Mucosa of gallbladder (tissue), 1 donor: Measurements from ENCODE around the gene ATXN3L. TPM values are rescaled to one million over a fixed set of nuclear protein-coding genes. Genes with fewer than 3 reads are reported as not detected.

Experiments
- DNase-seq: peaks from one replicate; pipeline ENCODE4 v3.0.0-alpha.2; 2020; ENCODE audit warnings: low spot score
- total RNA-seq: library from RNA; stranded (reverse); gene quantifications from one replicate; pipeline ENCODE4 v1.2.1, GENCODE V29; 2021
- donor health status: DM: no; HTN: no; CAD: no.

ATXN3L gene
- total RNA-seq = not detected

DNA sequence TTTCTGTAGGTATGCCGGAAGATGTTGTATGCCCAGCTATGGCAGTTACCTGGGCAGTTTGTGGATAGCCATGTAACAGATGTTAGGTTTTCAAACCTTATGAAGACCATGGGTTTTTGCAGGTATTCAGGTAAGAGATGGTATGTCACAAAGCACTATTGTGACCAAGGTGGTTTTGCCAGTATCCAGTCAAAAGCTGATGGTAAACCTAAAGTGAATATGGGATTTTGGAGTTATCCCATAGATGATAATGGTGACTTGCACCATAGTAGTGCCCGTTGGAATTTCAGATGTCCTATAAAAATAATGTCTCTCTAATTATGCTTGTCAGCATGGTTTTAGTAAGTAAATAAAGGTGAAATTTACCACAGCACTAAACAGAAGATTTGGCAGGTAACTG, at the start of gene ATXN3L:
Gene ATXN3L, minus strand, starts transcription at position 101 of the 400 bp plus-strand sequence. CDS start 119 bp downstream, outside the sequence.
- DNase-seq = no peak

DNA sequence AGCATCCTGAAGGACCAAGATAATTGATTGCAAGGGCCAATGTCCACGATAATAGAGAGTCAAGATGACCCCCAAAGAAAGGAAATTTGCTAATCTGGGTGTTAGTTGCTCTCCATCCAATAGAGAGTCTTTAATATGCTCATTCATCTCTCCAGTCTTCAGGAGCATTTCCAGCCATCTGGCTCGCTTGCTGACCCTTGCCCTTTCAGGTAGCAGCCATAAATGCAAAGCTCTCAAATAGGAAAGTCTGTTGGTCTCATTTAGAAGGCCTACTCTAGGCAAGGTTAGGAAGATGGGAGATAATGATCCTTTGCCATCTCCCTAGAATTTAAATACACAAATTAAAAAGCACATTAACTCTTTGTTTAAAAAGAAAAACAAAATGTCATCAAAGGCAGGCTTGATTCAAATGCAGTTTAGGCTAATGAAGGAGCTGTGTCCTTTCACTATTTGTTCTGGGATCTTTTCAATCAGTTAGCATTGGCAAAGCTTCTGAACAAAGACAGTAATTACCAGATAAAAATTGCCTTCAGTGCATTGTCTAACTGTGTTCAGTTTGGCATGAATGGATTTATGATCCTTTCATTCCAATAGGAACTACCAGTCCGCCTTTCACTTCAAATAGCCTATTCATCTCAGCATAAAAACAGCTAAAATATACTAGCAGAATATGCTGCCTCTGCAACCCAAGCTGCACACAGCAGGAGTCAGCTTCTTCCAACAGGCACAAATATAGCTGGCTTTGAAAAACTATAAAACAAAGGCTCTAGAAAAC, 49.6 kb upstream of the ATXN3L start:
- no peak for DNase-seq

DNA sequence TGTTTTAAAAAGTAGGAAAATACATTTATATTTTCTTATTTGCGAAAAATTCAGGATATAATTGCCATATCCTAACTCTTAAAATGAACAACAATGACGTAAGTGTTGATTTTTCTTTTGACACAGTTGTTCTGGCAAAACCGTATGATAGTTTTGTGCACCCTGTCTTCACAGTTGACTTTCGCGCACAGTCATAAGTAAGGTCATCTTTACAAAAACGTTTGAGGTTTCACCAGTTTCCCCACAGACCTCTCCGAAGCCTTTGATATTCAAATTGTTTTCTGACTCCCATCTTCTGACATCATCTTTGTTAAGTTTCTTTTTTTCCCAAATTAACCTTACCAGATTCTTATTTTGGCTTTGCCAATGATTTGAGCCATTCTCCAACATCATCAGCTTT, 48.1 kb upstream of the ATXN3L start:
- DNase-seq = no peak

DNA sequence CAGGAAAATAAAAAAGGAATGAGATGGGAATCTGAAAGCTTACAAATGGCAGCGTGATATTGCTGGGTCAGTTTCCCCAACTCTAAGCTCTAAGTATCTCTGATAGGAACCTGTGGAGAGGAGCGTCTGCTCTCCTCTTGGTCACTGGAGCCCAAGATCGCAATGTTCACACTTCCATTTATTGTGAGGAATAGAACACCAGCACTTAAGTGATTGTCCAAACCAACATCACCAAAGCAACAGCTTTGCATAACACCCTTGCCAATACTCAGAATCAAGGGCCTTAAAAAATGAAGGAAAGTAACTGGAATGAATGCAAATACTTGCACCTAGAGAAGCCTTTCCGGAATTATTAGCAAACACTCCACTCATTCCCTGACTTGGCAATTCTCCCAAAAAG, 46.8 kb upstream of the ATXN3L start:
- no peak for DNase-seq

DNA sequence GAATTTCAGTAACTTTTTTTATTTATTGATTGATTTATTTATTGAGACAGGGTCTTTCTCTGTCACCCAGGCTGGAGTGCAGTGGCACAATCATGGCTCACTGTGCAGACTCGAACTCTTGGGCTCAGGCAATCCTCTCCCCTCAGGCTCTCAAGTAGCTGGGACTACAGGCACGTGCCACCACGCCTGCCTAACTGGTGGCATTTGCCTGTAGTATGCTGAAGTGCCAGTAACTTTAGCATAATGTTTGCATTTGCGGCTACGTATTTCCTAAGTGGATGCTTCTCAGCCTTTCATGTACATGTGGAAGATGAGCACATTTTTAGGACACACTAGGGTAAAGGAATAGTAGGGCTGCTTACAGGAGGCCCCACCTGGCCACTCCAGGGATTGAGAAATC, 45.3 kb upstream of the ATXN3L start:
- DNase-seq = no peak

DNA sequence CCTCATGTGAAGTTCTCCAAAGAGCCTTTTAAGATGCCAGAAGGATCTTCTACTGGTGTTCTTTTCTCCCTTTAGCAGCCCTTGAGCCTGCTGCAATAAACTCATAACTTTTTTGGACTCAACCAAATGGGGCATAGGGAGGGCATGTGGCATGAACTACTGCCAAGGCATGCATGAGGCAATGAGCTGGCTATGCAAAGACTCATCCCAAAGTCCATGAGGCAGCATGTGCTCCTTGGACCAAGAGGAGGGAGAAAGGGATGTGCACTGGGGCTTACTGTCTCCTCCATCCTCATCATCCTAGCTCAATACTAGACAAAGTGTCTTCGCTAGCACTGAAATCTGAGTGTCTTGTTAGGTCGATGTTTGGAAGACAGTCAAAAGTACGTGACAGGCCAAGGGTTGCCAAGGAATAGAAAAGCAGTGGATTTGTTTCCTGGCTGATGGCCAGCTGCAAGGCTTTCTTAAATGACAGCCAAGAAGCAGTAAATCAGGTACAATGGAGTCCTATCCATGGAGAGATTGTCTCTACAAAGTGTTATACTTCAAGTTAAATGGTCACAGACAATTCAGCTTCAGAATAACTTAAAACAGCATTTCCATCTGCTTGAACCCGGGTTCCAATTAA, 44.5 kb upstream of the ATXN3L start:
- peak; percentile 15 for DNase-seq

DNA sequence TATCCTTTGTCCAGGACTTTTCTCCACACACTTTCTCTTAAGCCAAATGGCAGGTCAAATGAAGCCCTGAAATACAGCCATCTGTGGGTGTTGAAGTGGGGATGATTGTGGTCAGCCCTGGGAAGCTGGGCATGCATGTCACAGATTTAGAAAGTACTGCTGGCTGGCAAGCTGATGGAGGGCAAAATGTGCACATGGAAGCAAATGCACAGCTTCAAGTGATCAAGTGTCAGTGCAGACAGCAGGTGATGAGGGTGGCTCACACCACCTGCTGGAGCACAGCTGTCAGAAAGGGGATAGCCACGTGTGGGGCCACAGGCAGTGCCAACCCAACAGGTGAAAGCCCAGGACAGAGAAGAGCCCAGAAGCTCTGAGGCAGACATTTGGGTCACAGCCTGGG, 40.3 kb upstream of the ATXN3L start:
- DNase-seq = no peak

DNA sequence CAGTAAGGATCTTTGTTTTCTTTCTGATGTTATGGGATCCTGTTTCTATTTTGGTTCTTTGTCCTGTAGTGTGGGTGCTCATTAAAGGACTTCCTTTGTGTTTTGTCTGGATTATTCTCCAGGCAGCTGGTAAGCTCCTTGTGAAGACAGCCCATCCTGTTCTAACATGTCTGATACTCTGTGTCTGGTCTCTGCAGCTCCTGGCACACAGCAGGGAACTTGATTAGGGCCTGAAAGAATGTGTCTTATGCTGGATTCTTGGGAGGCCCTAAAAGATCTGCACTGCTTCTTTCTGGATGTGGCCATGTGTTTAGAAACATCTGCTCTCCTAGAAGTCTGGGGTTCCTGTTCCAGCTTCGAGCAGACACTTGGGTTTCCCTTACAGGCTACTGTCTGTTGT, 38.1 kb upstream of the ATXN3L start:
- DNase-seq = no peak

DNA sequence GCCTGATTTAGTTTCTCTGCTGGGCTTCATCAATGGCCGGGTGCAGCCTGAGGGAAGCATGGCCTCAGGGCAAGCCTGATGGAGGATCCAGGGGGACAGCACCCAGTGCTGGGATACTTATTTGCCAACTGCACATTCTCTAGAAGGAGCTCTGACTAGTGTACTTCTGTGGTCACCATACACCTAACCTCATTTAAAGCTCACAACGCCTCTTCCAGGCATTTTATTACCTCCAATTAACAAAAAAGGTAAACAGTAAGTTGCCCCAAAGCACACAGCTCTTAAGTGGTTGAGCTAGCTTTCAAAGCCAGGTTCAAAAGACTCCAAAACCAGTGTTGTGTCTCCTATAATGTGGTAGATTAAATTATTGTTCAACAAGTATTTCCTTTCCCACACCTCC, 26.8 kb upstream of the ATXN3L start:
- DNase-seq = no peak

DNA sequence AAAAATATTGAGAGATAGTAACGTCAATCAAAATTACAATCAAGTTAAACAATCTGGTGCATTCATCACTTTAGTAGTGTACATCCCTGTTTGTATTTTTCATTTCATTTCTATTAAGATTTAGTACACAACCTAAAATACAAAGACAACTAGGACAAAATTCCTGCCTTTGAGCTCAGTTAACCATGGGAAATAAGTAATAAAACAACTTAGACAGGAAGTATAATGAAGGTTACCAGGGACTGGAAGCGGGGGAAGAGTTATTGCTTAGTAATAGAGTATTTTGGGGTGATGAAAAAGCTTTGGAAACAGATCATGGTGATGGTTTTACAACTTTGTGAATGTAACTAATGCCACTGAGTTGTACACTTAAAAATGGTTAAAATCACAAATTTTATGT, 25.6 kb upstream of the ATXN3L start:
- no peak for DNase-seq

DNA sequence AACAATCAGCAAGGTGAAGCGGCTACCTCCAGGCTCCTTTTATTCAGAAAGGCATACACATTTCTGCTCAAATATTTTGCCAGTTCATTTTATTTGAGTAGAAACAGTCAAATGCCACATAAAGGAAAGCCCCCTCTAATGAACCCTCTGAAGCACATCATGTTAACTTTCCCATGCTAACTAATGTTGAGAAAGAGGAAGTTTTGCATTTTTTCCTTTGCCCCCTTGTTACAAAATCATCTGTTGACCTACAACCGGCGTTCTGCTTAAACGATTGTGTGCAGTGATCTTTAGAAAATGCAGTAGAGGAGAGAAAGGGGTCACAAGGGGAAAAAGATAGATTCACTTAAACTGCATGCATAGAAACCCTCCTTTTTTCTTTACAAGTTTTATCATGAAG, 25.2 kb upstream of the ATXN3L start:
- DNase-seq = no peak

DNA sequence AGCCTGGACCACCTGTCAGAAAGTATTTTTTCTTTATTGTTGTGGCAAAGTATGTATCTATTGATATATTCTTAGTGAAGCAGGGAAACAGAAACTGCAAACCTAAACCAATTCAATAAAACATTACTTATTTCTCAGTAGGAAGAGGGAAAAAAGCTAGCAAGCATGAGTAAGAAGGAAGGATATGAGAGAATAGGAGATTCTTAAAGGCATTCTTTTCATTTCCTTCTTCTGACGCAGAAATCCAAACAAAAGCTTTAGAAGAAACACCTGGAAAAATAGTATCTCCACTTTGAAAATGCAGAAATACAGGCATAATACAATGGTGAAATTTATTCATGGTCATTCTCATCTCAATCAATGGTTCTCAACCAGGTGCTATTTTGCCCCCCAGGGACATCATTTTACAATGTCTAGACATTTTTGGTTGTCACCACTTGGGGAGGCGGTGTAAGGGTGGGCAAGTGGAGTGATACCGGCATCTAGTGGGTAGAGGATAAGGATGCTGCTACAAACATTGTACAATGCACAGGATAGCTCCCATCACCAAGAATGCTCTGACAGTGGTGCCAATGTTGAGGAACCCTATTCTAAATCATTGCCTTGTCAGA, 21.7 kb upstream of the ATXN3L start:
- DNase-seq = no peak

DNA sequence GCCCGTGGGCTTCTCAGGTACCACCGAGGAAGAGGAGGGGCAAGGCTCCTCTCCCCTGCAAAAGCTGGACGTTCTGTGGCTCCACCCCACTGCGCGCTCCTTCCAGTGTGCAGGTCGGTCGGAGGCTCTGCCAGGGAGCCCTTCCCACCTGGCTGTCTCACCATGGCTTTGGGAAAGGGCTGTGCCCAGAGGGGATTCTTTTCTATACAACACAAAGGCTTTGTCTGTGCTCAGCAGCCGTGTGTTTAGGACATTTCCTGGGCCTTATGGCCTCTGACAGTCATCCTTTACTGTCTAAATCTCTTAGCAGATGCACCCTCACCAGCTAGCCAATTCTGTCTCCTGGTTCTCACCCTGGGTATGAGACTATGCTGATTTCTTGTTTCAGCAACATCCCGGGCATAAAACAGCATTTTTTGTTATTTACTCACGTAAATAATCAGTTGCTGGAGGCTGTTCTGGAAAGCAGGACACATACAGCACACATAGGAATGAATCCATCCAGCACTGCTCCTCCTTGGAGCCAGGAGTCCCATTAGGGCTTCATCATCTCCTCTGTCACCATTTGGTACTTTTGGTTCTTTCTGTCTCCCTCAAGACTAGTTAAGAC, 20.4 kb upstream of the ATXN3L start:
- no peak for DNase-seq

DNA sequence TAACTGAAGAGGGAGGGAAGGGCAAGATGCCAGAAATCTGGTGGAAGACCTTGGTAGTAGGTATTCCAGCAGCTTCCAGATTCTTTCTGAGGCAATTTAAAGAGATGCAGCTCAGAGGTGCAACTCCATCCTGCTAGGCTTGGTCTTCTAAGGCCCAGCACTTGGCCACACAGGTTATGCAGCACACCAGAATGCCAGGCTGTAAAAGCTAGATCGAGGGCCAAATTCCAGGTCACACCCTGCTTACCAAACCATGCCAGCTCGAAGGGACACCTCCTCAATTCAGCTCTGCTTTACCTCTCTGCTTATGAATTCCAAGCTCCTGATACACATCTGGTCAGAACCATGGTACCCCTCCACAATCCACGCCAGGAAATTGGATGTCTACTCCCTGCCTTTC, 19.8 kb upstream of the ATXN3L start:
- no peak for DNase-seq

DNA sequence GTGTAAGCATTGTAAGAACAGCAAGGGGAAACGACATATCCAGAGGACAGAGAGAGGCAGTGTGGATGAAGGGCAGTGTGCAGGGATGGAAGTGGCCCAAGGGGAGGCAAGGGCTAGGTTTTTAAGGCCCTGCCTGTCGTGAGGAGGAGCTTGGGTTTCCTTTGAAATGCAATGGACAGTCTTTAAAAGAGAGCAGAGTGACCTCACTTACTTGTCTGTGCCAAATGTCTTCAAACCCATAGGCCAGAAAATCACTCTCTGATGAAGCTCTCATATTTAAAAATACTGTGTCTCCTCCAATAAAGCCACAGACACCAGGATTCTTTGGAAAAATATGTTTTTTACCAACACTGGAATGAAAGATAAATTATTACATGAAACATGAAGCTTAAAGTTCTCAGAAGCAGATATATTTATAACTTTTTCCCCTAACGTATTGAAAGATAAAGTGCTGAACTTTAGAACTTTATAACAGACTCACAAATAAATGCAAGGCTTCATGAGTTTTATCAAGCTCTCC, 19.2 kb upstream of the ATXN3L start:
- no peak for DNase-seq

DNA sequence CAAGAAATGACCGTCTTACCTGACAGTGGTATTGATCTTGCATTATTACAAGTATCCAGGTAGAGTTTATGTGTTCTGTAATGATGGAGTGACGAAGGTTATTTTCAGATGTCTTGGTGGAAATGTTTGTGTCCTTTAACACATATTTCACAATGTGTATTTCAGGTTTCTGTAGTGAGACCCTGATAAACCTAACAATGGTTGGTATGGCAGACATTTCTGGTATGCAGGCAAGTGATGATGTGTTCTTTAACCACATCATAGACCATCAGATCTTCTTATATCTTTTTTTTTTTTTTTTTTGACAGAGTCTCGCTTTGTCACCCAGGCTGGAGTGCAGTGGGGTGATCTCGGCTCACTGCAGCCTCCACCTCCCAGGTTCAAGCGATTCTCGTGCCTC, 14.6 kb upstream of the ATXN3L start:
- no peak for DNase-seq

DNA sequence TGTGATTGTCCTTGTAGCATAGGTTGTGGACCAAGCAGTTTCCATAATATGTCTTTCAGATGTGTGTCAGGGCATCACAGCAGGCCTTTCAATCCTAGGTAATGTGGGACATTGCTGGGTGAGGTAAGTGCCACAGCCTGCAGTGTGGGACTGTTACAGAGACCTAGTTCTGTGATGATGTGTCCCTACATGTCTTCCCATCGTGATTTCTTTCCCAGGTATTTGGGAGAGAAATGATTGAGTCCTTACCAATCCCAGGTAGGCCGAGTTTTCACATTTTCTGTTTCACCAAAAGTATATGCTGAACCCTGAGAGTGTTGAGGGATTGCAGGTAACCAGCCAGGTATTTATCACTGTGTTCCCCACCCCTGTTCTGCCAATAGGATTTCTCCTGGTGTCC, 10.6 kb upstream of the ATXN3L start:
- no peak for DNase-seq

DNA sequence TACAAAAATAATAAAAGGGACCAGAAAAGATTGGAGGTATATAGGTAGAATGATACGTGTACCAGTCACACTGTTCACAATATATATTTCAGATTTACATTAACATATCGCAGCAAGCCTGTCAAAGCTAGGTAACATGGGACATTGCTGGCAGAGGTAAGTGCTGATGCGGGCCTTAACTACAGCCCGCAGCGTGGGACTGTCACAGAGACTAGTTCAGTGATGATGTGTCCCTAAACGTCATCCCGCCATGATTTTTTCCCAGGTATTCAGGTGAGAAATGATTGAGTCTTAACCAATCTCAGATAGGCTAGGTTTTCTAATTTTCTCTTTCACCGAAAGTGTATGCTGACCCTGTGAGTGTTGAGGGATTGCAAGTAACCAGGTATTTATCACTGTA, 7.8 kb upstream of the ATXN3L start:
- DNase-seq = no peak

DNA sequence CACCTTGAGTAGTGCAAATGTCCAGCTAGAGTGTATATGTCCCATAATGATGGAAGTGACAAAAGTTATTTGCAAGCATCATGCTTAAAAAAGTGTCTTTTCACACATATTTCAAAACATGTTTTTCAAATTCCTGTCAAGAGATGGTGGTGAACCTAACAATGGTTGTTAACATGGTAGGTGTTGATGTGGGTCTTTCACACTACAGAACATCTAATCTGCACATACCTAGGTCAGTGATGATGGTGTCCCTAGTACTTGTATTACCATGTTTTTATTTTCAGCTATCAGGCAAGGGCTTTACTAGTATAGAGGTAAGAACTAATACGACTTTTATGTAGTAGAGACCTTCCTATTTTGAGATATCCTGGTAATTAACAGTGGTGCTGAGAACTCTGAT, 3.4 kb upstream of the ATXN3L start:
- no peak for DNase-seq

DNA sequence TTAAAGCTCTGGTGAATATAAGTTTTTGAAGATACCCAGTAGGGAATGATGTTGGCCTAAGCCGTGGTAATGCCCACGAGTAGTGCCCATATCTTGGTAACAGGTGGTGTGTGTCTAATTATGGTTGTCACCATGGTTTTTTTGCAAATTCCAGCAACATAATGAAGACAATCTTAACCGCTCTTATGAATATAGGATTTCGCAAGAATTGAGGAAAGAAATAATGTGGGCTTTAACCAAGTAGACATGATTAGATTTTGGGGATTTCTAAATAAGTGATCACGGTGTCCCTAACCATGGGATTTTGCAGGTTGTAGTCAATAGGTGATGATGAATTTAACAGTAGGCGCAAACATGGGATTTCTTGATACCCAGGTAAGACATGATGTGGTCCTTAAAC, 2.5 kb downstream of the ATXN3L start:
- DNase-seq = no peak

DNA sequence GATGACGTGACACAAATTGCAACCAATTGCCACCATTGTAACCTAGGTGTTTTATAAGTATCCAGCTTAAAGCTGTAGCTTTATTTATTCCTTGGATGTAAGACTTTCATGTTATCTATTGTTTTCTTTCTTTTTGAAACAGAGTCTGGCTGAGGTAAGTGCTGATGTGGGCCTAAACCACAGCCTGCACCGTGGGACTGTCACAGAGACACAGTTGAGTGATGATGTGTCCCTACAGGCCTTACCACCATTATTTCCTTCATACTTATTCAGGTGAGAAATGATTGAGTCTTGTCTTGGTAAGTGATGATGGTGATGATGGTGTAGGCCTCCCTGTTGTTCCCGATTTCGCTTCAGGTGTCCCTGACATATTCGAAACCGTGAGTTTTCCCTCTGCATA, 8.3 kb downstream of the ATXN3L start:
- DNase-seq = no peak

DNA sequence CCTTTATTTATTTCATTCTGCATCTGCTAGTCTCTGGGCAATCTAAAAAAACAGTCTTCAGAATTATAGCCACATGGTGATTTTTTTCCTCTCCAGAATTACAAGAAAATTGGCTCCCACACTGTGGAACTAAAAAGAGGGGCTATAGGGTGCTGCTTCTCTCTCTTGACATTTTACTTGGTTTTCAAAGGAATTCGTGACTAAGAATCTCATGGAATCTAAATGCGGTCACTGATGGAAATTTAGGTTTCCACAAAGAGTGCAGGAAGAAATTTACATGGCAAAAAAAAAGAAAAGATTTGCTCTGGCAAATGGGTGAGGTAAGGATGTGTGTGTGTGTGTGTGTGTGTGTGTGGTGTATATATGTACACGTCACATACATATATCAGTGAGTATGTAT, 10.2 kb downstream of the ATXN3L start:
- no peak for DNase-seq

DNA sequence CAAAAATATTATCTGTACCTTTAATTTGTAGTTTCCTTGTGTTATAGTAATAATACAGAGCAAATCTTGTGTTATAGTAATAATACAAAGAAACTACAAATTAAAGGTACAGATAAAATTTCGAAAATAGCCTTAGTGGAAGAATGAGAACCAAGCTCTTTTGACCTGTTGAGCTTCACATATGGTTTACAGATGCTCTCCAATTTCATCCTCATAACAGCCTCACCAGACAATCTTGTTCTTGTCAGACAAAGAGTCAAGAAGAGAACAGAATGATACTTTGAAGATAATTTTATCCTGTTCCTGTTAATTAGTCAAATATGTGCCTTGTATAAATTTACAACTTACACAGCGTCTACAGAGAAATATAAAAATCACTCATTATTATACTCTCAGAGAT, 12.8 kb downstream of the ATXN3L start:
- DNase-seq = no peak
